Vagina (tissue), 2 donors: ENCODE results near the gene VBP1.

Experiments
- CTCF ChIP-seq, 3 experiments: fragments of 450-650 bp in 2 of 3; fragments of 200-600 bp in 1 of 3; sonication (generic) in 1 of 3; IDR thresholded peaks; one replicate each; pipeline ENCODE4 v1.5.1; 2017 to 2019; ENCODE audit warnings: antibody characterized with exemption in 3 of 3, mild to moderate bottlenecking in 2 of 3, moderate library complexity in 2 of 3
- POLR2A ChIP-seq, 2 donors: fragments of 450-650 bp; IDR thresholded peaks; one replicate each; pipeline ENCODE4 v1.6.1; 2017; ENCODE audit warnings: antibody characterized with exemption in 2 of 2, mild to moderate bottlenecking in 2 of 2, moderate library complexity in 2 of 2

GRCh38 chrX:155221351-155221750 lies 5.1 kb downstream of the VBP1 start:
- no peak for TF ChIP-seq CTCF (IDR thresholded peaks at IDR 0.05)
- no peak for TF ChIP-seq POLR2A (IDR thresholded peaks at IDR 0.05)
